ENCODE results near the gene CD177.
"Not testable (repeated sequence)": the region's sequence is repeated elsewhere in the genome, so short reads cannot be mapped to it uniquely, and the experiment has no call there.

The CD177 gene

GRCh38 chr19:43367822-43368221 lies 14.3 kb downstream of the CD177 start:
- no peaks in the 10 kb centered on the region for H3F3A ChIP-seq (ENCODE audit: insufficient read depth, low read length)
- no peak overlapping the region for H3K9ac ChIP-seq (ENCODE audit: low read length)
- no peaks in the 10 kb centered on the region for H3K4me1 ChIP-seq (ENCODE audit: insufficient read depth, low read length, severe bottlenecking)
- H3K9me3 ChIP-seq (ENCODE audit: low read length), result no peaks in the 10 kb centered on the region
- H3K4me3 ChIP-seq (ENCODE audit: low read depth, low read length, poor library complexity, severe bottlenecking), result no peak overlapping the region
- H3K4me2 ChIP-seq (ENCODE audit: low read length), result no peak overlapping the region
- H3K9me2 ChIP-seq (ENCODE audit: low read depth, low read length), result no peaks in the 10 kb centered on the region
- no peak overlapping the region for H2AFZ ChIP-seq (ENCODE audit: low read length)
- H4K20me1 ChIP-seq (ENCODE audit: insufficient read depth, low read length), result no peaks in the 10 kb centered on the region
- no peak overlapping the region for H3K27ac ChIP-seq (ENCODE audit: low read depth, low read length, poor library complexity, severe bottlenecking)
- H3K27me3 ChIP-seq (ENCODE audit: insufficient read depth, low read length), result no peaks in the 10 kb centered on the region
- TF ChIP-seq CTCF (IDR thresholded peaks at IDR 0.05; ENCODE audit: low read length), result no peak
- no peak for TF ChIP-seq EZH2 (IDR thresholded peaks at IDR 0.05; ENCODE audit: borderline replicate concordance, low read length)
- no peaks in the 10 kb centered on the region for H3K36me3 ChIP-seq (ENCODE audit: insufficient read depth, low read length)
- no peaks in the 10 kb centered on the region for H3K79me2 ChIP-seq (ENCODE audit: insufficient read depth, low read length)

- not testable (repeated sequence) for H3K79me2 ChIP-seq (ENCODE audit: insufficient read depth, low read length); H3K36me3 ChIP-seq (ENCODE audit: insufficient read depth, low read length); H3K9me3 ChIP-seq (ENCODE audit: low read length); H3K4me2 ChIP-seq (ENCODE audit: low read length); H3F3A ChIP-seq (ENCODE audit: insufficient read depth, low read length); H4K20me1 ChIP-seq (ENCODE audit: insufficient read depth, low read length); H3K9ac ChIP-seq (ENCODE audit: low read length); H3K27ac ChIP-seq (ENCODE audit: low read depth, low read length, poor library complexity, severe bottlenecking); H3K4me1 ChIP-seq (ENCODE audit: insufficient read depth, low read length, severe bottlenecking); H3K9me2 ChIP-seq (ENCODE audit: low read depth, low read length); H3K4me3 ChIP-seq (ENCODE audit: low read depth, low read length, poor library complexity, severe bottlenecking); H2AFZ ChIP-seq (ENCODE audit: low read length); H3K27me3 ChIP-seq (ENCODE audit: insufficient read depth, low read length)
These were observed 15.4 kb downstream of the CD177 start for GRCh38 chr19:43368897-43369296.

- Histone ChIP-seq H3F3A (ENCODE audit: insufficient read depth, low read length) (no peaks in the 10 kb centered on the region), H3K36me3 (ENCODE audit: insufficient read depth, low read length) (no peaks in the 10 kb centered on the region), H3K4me3 (ENCODE audit: low read depth, low read length, poor library complexity, severe bottlenecking) (no peak overlapping the region), H3K9me2 (ENCODE audit: low read depth, low read length) (no peaks in the 10 kb centered on the region), H3K79me2 (ENCODE audit: insufficient read depth, low read length) (no peaks in the 10 kb centered on the region), H3K4me1 (ENCODE audit: insufficient read depth, low read length, severe bottlenecking) (no peaks in the 10 kb centered on the region), H3K4me2 (ENCODE audit: low read length) (no peak overlapping the region), H3K27ac (ENCODE audit: low read depth, low read length, poor library complexity, severe bottlenecking) (no peak overlapping the region), H4K20me1 (ENCODE audit: insufficient read depth, low read length) (no peaks in the 10 kb centered on the region), H3K27me3 (ENCODE audit: insufficient read depth, low read length) (no peaks in the 10 kb centered on the region), H3K9me3 (ENCODE audit: low read length) (no peaks in the 10 kb centered on the region), H2AFZ (ENCODE audit: low read length) (no peak overlapping the region), H3K9ac (ENCODE audit: low read length) (no peak overlapping the region)
- TF ChIP-seq CTCF (IDR thresholded peaks at IDR 0.05; ENCODE audit: low read length) (no peak), EZH2 (IDR thresholded peaks at IDR 0.05; ENCODE audit: borderline replicate concordance, low read length) (no peak)
These were observed 18.4 kb downstream of the CD177 start for GRCh38 chr19:43371909-43372308.

GRCh38 chr19:43372462-43372861 lies 19.0 kb downstream of the CD177 start:
- no peaks in the 10 kb centered on the region for H4K20me1 ChIP-seq (ENCODE audit: insufficient read depth, low read length)
- no peaks in the 10 kb centered on the region for H3K4me1 ChIP-seq (ENCODE audit: insufficient read depth, low read length, severe bottlenecking)
- H3K9me2 ChIP-seq (ENCODE audit: low read depth, low read length), result no peaks in the 10 kb centered on the region
- H3K9me3 ChIP-seq (ENCODE audit: low read length), result no peaks in the 10 kb centered on the region
- H3F3A ChIP-seq (ENCODE audit: insufficient read depth, low read length), result no peaks in the 10 kb centered on the region
- H3K27ac ChIP-seq (ENCODE audit: low read depth, low read length, poor library complexity, severe bottlenecking), result no peak overlapping the region
- H3K4me3 ChIP-seq (ENCODE audit: low read depth, low read length, poor library complexity, severe bottlenecking), result no peak overlapping the region
- H3K79me2 ChIP-seq (ENCODE audit: insufficient read depth, low read length), result no peaks in the 10 kb centered on the region
- H3K4me2 ChIP-seq (ENCODE audit: low read length), result no peak overlapping the region
- H3K36me3 ChIP-seq (ENCODE audit: insufficient read depth, low read length), result no peaks in the 10 kb centered on the region
- H3K9ac ChIP-seq (ENCODE audit: low read length), result no peak overlapping the region
- no peak overlapping the region for H2AFZ ChIP-seq (ENCODE audit: low read length)
- H3K27me3 ChIP-seq (ENCODE audit: insufficient read depth, low read length), result no peaks in the 10 kb centered on the region
- TF ChIP-seq EZH2 (IDR thresholded peaks at IDR 0.05; ENCODE audit: borderline replicate concordance, low read length) (no peak), CTCF (IDR thresholded peaks at IDR 0.05; ENCODE audit: low read length) (no peak)

- H2AFZ ChIP-seq (ENCODE audit: low read length); H3K27ac ChIP-seq (ENCODE audit: low read depth, low read length, poor library complexity, severe bottlenecking); H3K4me1 ChIP-seq (ENCODE audit: insufficient read depth, low read length, severe bottlenecking); H3K9me3 ChIP-seq (ENCODE audit: low read length); H4K20me1 ChIP-seq (ENCODE audit: insufficient read depth, low read length); H3K4me2 ChIP-seq (ENCODE audit: low read length); H3K36me3 ChIP-seq (ENCODE audit: insufficient read depth, low read length); H3K27me3 ChIP-seq (ENCODE audit: insufficient read depth, low read length); H3K9me2 ChIP-seq (ENCODE audit: low read depth, low read length); H3K79me2 ChIP-seq (ENCODE audit: insufficient read depth, low read length); H3F3A ChIP-seq (ENCODE audit: insufficient read depth, low read length); H3K9ac ChIP-seq (ENCODE audit: low read length); H3K4me3 ChIP-seq (ENCODE audit: low read depth, low read length, poor library complexity, severe bottlenecking): not testable (repeated sequence)
These were observed 24.1 kb downstream of the CD177 start for GRCh38 chr19:43377624-43378023.

All from OCI-LY1 (cell line).